Measurements from ENCODE around the gene EZH2. TPM values are rescaled to one million over a fixed set of nuclear protein-coding genes. Genes with fewer than 3 reads are reported as not detected.

The EZH2 gene
- total RNA-seq, 1 experiment from 2014 or later = 35.4 TPM

- no peak for TF ChIP-seq PREB (CRISPR knock-in tag; IDR thresholded peaks at IDR 0.05; ENCODE audit: borderline replicate concordance)
- TF ChIP-seq CDX4 (CRISPR knock-in tag; IDR thresholded peaks at IDR 0.05; ENCODE audit: borderline replicate concordance) = no peak
- no peak for TF ChIP-seq OVOL2 (CRISPR knock-in tag; IDR thresholded peaks at IDR 0.05; ENCODE audit: borderline replicate concordance)
- no peaks in the 10 kb centered on the region for H3K36me3 Mint-ChIP-seq
- POLR2A ChIA-PET = no interaction called here
- H3K4me1 Mint-ChIP-seq = peaks cover 35% of the 10 kb centered on the region
- CTCF ChIA-PET = interaction anchor here (0.6 to 1.5 kb wide), 2 partner anchors 32 to 124 kb away, joined by 3 read pairs; no protein-coding TSS in a partner anchor
- H3K27ac Mint-ChIP-seq = no peak overlapping the region
- DNase-seq (ENCODE audit: low spot score) (no peak), ATAC-seq (no peak)
- no peak overlapping the region for H3K4me3 Mint-ChIP-seq
- H3K9me3 Mint-ChIP-seq = no peaks in the 10 kb centered on the region
- H3K27me3 Mint-ChIP-seq (ENCODE audit: low read depth) = no peaks in the 10 kb centered on the region; the same call in 1 of the 2 replicates
Observed at GRCh38 chr7:148909568-148909967, 25.5 kb upstream of the EZH2 start.

- no peak for DNase-seq (ENCODE audit: low spot score)
- ATAC-seq = no peak
- no peaks in the 10 kb centered on the region for H3K36me3 Mint-ChIP-seq
- POLR2A ChIA-PET = interaction anchor here (0.6 kb wide), 1 partner anchor 22 kb away, joined by 4 read pairs; no protein-coding TSS in a partner anchor
- no peaks in the 10 kb centered on the region for H3K9me3 Mint-ChIP-seq
- H3K27ac Mint-ChIP-seq = no peak overlapping the region
- H3K27me3 Mint-ChIP-seq (ENCODE audit: low read depth) = no peaks in the 10 kb centered on the region; the same call in 1 of the 2 replicates
- no peak for TF ChIP-seq E2F4 (CRISPR knock-in tag; IDR thresholded peaks at IDR 0.05; ENCODE audit: borderline replicate concordance, low read depth)
- TF ChIP-seq PRDM15 (CRISPR knock-in tag; IDR thresholded peaks at IDR 0.05) = no peak
- no peak for TF ChIP-seq ZNF416 (CRISPR knock-in tag; IDR thresholded peaks at IDR 0.05)
- TF ChIP-seq JUN (CRISPR knock-in tag; IDR thresholded peaks at IDR 0.05) = no peak
- no peak for TF ChIP-seq IRF2 (CRISPR knock-in tag; IDR thresholded peaks at IDR 0.05; ENCODE audit: borderline replicate concordance, low read depth)
- TF ChIP-seq SMAD4 (CRISPR knock-in tag; IDR thresholded peaks at IDR 0.05) = no peak
- TF ChIP-seq FOXK1 (CRISPR knock-in tag; IDR thresholded peaks at IDR 0.05) = no peak
- TF ChIP-seq ARID4B (CRISPR knock-in tag; IDR thresholded peaks at IDR 0.05; ENCODE audit: borderline replicate concordance) = no peak
- TF ChIP-seq PREB (CRISPR knock-in tag; IDR thresholded peaks at IDR 0.05; ENCODE audit: borderline replicate concordance) = no peak
- CTCF ChIA-PET = no interaction called here
- no peak overlapping the region for H3K4me3 Mint-ChIP-seq
- peaks cover 33% of the 10 kb centered on the region for H3K4me1 Mint-ChIP-seq
Observed at GRCh38 chr7:148906707-148907498, 22.8 kb upstream of the EZH2 start.
